MM.1S (cell line): ENCODE results near the gene ROR2.

Source experiments
- DNase-seq: peaks from one replicate; pipeline ENCODE4 v3.0.0-alpha.2; 2015
- H2AFZ ChIP-seq: fragments of 300-600 bp; sonication (generic); 2 replicates; pipeline ENCODE4 v1.6.0; 2016; ENCODE audit warnings: antibody characterized with exemption, low read length
- H3F3A ChIP-seq: fragments of 300-600 bp; sonication (generic); 2 replicates; pipeline ENCODE4 v1.6.1; 2016; ENCODE audit warnings: mild to moderate bottlenecking, antibody characterized with exemption, low read length, moderate library complexity, mixed read lengths; ENCODE audit not compliant: insufficient read depth
- H3K27ac ChIP-seq: fragments of 300-600 bp; sonication (generic); 2 replicates; pipeline ENCODE4 v1.5.1; 2016; ENCODE audit warnings: mild to moderate bottlenecking, low read length
- H3K27me3 ChIP-seq: fragments of 300-600 bp; sonication (generic); replicated peaks from 2 replicates; pipeline ENCODE4 v1.6.0; 2016; ENCODE audit warnings: low read length; ENCODE audit not compliant: insufficient read depth
- H3K36me3 ChIP-seq: fragments of 300-600 bp; sonication (generic); replicated peaks from 2 replicates; pipeline ENCODE4 v1.6.1; 2016; ENCODE audit warnings: mild to moderate bottlenecking, low read length, mixed read lengths; ENCODE audit not compliant: insufficient read depth
- H3K4me1 ChIP-seq: fragments of 300-600 bp; sonication (generic); 2 replicates; pipeline ENCODE4 v1.6.1; 2016; ENCODE audit warnings: low read length, mixed read lengths
- H3K4me2 ChIP-seq: fragments of 300-600 bp; sonication (generic); 2 replicates; pipeline ENCODE4 v1.6.0; 2016; ENCODE audit warnings: low read depth, low read length
- H3K4me3 ChIP-seq: fragments of 300-600 bp; sonication (generic); 2 replicates; pipeline ENCODE4 v1.5.1; 2016; ENCODE audit warnings: low read length, mixed read lengths
- H3K79me2 ChIP-seq: fragments of 300-600 bp; sonication (generic); 2 replicates; pipeline ENCODE4 v1.6.1; 2016; ENCODE audit warnings: mixed run types, low read length, mixed read lengths
- H3K9ac ChIP-seq: fragments of 300-600 bp; sonication (generic); 2 replicates; pipeline ENCODE4 v1.6.1; 2016; ENCODE audit warnings: low read length, mixed read lengths
- H3K9me2 ChIP-seq: fragments of 300-600 bp; sonication (generic); replicated peaks from 2 replicates; pipeline ENCODE4 v1.6.1; 2016; ENCODE audit warnings: mild to moderate bottlenecking, low read length, mixed read lengths; ENCODE audit not compliant: insufficient read depth
- H3K9me3 ChIP-seq: fragments of 300-600 bp; sonication (generic); replicated peaks from 2 replicates; pipeline ENCODE4 v1.6.1; 2016; ENCODE audit warnings: mild to moderate bottlenecking, low read length, mixed read lengths; ENCODE audit not compliant: insufficient read depth
- H4K20me1 ChIP-seq: fragments of 300-600 bp; sonication (generic); 2 replicates; pipeline ENCODE4 v1.6.1; 2016; ENCODE audit warnings: mild to moderate bottlenecking, low read length, moderate library complexity, mixed read lengths; ENCODE audit not compliant: insufficient read depth
- CTCF ChIP-seq: fragments of 300-600 bp; sonication (generic); IDR thresholded peaks from 2 replicates; pipeline ENCODE4 v1.5.1; 2016; ENCODE audit warnings: antibody characterized with exemption, low read length, mixed read lengths
- EZH2 ChIP-seq: fragments of 300-600 bp; sonication (generic); optimal IDR thresholded peaks from 2 replicates; pipeline ENCODE3; 2017; ENCODE audit warnings: low read depth, mild to moderate bottlenecking, antibody characterized with exemption, low read length, mixed read lengths
- EZH2phosphoT487 ChIP-seq: fragments of 300-600 bp; sonication (generic); IDR thresholded peaks from 2 replicates; pipeline ENCODE4 v1.6.1; 2018; ENCODE audit warnings: antibody characterized with exemption, low read length

Gene ROR2

DNA sequence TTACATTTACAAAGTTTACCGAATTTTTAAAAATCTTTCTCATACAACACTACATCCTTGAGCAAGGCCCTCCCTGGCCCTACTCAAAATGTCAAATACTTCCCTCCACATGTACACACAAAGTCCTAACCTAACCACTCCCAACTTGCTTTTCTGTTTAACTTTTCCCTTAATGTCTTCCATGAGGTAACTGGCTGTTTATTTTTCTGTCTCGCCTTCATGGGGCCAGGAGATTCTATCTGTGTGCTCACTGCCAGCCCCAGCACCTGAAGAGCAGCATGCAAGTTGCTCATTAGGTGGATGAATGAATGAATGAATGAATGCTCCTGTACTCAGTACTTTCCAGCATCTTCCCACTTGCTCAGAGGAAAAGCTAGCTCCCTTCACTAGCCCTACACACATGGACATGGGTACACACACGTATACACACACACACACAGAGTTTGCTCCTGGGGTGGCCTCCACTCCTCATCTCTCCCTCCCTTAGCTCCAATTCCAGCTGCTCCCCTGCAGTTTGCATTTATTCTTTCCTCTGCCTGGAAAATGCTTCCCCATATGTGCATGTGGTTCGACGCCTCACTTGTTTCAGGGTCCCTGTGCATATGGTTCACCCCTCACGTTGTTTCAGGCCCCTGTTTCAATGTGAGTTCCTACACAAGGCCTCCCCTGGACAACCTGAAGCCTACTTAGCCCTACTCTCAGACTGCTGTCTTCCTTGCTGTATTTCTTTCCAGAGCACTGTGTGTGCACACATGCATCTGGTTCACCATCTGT, 165.2 kb downstream of the ROR2 start:
- TF ChIP-seq CTCF (no peak), EZH2phosphoT487 (no peak), EZH2 (no peak)
- H4K20me1 ChIP-seq: no peaks in the 10 kb centered on the region
- H3K4me2 ChIP-seq: no peak overlapping the region
- no peaks in the 10 kb centered on the region for H3K9me3 ChIP-seq
- 0 out of 2 replicates have a peak, but pooled peaks cover 3% of the 10 kb centered on the region for H3K4me1 ChIP-seq
- H3K4me3 ChIP-seq: no peak overlapping the region
- no peak for DNase-seq
- no peaks in the 10 kb centered on the region for H3K9me2 ChIP-seq
- no peak overlapping the region for H3K27ac ChIP-seq
- no peaks in the 10 kb centered on the region for H3F3A ChIP-seq
- no peak overlapping the region for H2AFZ ChIP-seq
- no peaks in the 10 kb centered on the region for H3K27me3 ChIP-seq
- peaks cover 14% of the 10 kb centered on the region; the same call in 1 of the 2 replicates for H3K79me2 ChIP-seq
- H3K9ac ChIP-seq: no peak overlapping the region
- H3K36me3 ChIP-seq: no peaks in the 10 kb centered on the region

- no peaks in the 10 kb centered on the region for H3K36me3 ChIP-seq
- no peak overlapping the region for H3K4me3 ChIP-seq
- H3K9me2 ChIP-seq: no peaks in the 10 kb centered on the region
- H3K4me1 ChIP-seq: 0 out of 2 replicates have a peak, but pooled peaks cover 3% of the 10 kb centered on the region
- TF ChIP-seq CTCF (no peak), EZH2 (no peak), EZH2phosphoT487 (no peak)
- no peaks in the 10 kb centered on the region for H3F3A ChIP-seq
- no peak overlapping the region for H3K9ac ChIP-seq
- peaks cover 14% of the 10 kb centered on the region; the same call in 1 of the 2 replicates for H3K79me2 ChIP-seq
- no peak overlapping the region for H3K4me2 ChIP-seq
- H3K27me3 ChIP-seq: no peaks in the 10 kb centered on the region
- H3K27ac ChIP-seq: no peak overlapping the region
- no peaks in the 10 kb centered on the region for H3K9me3 ChIP-seq
- no peak overlapping the region for H2AFZ ChIP-seq
- no peaks in the 10 kb centered on the region for H4K20me1 ChIP-seq
- DNase-seq: no peak
Measured at GRCh38 chr9:91783876-91784672, 166.0 kb downstream of the ROR2 start.

- 0 out of 2 replicates have a peak, but pooled peaks cover 3% of the 10 kb centered on the region for H3K4me1 ChIP-seq
- no peaks in the 10 kb centered on the region for H3K9me2 ChIP-seq
- H3K36me3 ChIP-seq: no peaks in the 10 kb centered on the region
- no peak overlapping the region for H3K4me3 ChIP-seq
- no peaks in the 10 kb centered on the region for H4K20me1 ChIP-seq
- no peaks in the 10 kb centered on the region for H3F3A ChIP-seq
- no peaks in the 10 kb centered on the region for H3K9me3 ChIP-seq
- H3K9ac ChIP-seq: no peak overlapping the region
- no peak overlapping the region for H2AFZ ChIP-seq
- no peak for DNase-seq
- H3K27ac ChIP-seq: no peak overlapping the region
- H3K79me2 ChIP-seq: peaks cover 14% of the 10 kb centered on the region; the same call in 1 of the 2 replicates
- no peaks in the 10 kb centered on the region for H3K27me3 ChIP-seq
- no peak overlapping the region for H3K4me2 ChIP-seq
- TF ChIP-seq EZH2phosphoT487 (no peak), CTCF (no peak)
Measured at GRCh38 chr9:91783411-91783810, 166.6 kb downstream of the ROR2 start.
